ENCODE data around the gene BEST1.
"Not testable (repeated sequence)": the region's sequence is repeated elsewhere in the genome, so short reads cannot be mapped to it uniquely, and the experiment has no call there.

BEST1 gene

DNA sequence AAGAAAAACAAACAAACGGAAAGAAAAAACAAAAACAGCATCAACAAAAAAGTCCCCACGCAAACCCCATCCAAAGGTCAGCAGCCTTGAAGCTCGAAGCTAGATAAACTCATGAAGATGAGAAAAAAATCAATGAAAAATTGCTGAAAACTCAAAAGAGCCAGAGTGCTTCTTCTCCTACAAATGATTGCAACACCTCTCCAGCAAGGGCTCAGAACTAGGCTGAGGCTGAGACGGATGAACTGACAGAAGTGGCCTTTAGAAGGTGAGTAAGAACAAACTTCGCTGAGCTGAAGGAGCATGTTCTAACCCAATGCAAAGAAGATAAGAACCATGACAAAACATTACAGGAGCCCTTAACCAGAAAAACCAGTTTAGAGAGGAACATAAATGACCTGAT is 35.7 kb downstream of the BEST1 start:
- H3K4me3 ChIP-seq (ENCODE audit: low read length) = no peak overlapping the region
- TF ChIP-seq, protein P1, sequence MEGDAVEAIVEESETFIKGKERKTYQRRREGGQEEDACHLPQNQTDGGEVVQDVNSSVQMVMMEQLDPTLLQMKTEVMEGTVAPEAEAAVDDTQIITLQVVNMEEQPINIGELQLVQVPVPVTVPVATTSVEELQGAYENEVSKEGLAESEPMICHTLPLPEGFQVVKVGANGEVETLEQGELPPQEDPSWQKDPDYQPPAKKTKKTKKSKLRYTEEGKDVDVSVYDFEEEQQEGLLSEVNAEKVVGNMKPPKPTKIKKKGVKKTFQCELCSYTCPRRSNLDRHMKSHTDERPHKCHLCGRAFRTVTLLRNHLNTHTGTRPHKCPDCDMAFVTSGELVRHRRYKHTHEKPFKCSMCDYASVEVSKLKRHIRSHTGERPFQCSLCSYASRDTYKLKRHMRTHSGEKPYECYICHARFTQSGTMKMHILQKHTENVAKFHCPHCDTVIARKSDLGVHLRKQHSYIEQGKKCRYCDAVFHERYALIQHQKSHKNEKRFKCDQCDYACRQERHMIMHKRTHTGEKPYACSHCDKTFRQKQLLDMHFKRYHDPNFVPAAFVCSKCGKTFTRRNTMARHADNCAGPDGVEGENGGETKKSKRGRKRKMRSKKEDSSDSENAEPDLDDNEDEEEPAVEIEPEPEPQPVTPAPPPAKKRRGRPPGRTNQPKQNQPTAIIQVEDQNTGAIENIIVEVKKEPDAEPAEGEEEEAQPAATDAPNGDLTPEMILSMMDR (IDR thresholded peaks at IDR 0.05; ENCODE audit: insufficient read depth, low read depth, low read length, missing control alignments) = no peak
- DNase-seq (ENCODE audit: low read depth) = peak; percentile 78

DNA sequence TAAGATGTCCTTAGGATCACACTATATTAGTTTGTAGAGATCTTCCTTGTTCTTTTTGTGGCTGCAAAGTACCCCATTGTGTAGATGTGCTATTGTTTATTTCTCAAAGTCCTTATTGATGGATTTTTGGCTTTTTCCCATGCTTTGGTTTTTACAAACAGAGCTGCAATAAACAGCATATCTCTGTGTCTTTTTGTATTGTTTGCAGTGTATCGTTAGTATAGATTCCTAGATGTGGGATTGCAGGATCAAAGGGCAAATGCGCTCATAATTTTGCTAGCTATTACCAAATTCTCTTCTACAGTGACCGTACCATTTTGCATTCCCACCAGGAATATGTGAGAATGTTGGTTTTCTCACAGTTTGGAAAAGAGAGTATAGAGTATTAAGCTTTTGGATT is 44.8 kb downstream of the BEST1 start:
- no peak overlapping the region for H3K4me3 ChIP-seq (ENCODE audit: low read length)
- TF ChIP-seq, protein P1 (IDR thresholded peaks at IDR 0.05; ENCODE audit: insufficient read depth, low read depth, low read length, missing control alignments) = no peak

DNA sequence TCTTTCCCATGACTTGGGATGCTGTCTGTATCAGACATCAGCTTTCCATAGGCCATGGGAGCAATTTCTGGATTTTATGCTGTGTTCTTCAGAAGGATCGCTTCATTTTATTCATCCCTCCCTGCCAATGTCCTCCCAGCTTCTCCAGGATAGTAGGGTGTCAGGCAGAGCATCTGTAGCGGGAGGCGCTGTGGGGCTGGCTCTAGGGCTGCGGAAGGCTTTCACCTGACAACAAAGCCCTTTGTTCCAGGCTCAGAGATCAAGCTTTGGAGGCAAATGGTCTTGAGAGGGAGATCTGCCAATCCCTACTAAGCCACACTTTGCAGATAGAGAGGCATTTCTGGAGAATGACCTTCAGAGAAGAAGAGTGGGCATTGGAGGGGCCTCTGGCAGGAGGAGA is 46.8 kb downstream of the BEST1 start:
- DNase-seq (ENCODE audit: low read depth) = no peak
- no peak overlapping the region for H3K4me3 ChIP-seq (ENCODE audit: low read length)
- TF ChIP-seq, protein P1 (IDR thresholded peaks at IDR 0.05; ENCODE audit: insufficient read depth, low read depth, low read length, missing control alignments) = no peak

More for the DNA sequence above, 44.8 kb downstream of the BEST1 start:
- DNase-seq (ENCODE audit: low read depth) = no peak

DNA sequence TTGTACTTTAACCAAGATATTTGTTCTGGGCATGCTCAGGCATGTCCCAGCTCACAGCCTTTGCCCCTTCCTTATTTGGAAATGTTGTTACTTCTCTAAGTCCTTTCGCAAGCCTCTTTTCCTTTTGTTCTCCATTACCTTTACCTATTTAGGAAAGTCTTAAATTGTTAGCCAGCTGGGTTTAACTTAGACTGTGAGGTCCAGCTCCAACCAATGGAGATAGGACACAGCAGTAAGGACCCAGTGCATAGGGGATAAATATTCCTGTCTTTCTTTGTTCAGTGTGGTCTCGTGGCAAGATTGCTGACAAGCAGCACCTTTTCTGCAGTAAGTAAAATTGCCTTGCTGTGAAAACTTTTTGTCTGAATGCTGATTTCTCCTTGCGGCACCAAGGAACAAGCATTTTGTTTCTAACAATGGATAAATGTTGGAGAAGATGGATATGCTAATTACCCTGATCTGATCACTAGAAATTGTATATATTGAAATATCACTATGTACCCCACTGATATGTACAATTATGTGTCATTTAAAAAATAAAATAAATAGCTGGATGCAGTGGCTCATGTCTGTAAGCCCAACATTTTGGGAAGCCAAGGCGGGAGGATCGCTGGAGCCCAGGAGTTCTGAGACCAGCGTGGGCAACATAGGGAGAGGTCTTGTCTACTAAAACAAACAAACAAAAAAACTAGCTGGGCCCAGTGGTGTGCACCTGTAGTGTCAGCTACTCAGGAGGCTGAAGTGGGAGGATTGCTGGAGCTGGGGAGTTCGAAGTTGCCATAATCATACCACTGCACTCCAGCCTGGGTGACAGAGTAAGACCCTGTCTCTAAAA is 49.2 kb downstream of the BEST1 start:
- TF ChIP-seq, protein P1 (IDR thresholded peaks at IDR 0.05; ENCODE audit: insufficient read depth, low read depth, low read length, missing control alignments) = no peak
- H3K4me3 ChIP-seq (ENCODE audit: low read length) = no peak overlapping the region
- DNase-seq (ENCODE audit: low read depth) = peak; percentile 69

DNA sequence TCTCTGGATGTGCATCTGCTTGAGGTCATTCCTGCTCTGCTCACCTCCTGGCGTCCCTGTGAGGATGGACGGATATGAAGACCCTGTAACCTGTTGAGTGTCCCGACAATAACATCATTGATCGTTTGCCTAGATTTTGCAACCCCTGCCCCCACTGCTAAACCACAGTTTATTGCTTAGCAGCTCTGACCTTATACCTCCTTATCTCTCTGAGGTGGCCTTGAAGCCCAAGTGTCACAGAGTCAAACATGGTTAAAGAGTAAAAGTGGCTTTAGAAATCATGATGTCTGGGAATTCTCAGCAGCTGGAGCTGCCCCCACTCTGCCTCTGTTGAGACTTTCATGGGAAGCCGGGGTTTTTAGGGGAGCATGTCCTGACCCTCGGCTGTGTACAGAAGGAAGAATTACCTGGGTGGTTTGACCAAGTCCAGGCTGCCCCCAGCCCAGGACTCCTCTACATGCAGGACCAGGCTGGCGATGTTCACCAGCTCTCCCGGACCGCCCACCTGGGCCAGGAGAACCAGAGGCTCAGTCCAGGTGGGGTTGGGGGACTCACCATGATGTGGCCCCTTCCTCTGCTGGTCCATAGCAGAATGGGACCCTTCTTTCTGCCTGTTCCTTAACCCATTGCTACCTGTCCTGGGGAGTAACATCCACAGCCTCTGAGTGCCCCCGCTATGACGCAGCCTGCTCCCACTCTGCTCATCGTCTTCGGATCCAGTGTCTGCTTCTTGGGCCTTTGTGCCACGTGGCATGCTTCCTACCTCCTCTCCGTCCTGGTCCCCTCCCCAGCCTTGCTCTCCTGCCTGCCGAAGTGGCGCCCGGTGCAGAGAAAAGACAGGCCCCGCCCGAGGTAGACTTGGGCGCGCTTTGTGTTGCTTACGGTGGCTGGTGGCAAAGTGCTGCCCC is 50.6 kb downstream of the BEST1 start:
- no peak overlapping the region for H3K4me3 ChIP-seq (ENCODE audit: low read length)
- TF ChIP-seq, protein P1 (IDR thresholded peaks at IDR 0.05; ENCODE audit: insufficient read depth, low read depth, low read length, missing control alignments) = no peak
- no peak for DNase-seq (ENCODE audit: low read depth)

DNA sequence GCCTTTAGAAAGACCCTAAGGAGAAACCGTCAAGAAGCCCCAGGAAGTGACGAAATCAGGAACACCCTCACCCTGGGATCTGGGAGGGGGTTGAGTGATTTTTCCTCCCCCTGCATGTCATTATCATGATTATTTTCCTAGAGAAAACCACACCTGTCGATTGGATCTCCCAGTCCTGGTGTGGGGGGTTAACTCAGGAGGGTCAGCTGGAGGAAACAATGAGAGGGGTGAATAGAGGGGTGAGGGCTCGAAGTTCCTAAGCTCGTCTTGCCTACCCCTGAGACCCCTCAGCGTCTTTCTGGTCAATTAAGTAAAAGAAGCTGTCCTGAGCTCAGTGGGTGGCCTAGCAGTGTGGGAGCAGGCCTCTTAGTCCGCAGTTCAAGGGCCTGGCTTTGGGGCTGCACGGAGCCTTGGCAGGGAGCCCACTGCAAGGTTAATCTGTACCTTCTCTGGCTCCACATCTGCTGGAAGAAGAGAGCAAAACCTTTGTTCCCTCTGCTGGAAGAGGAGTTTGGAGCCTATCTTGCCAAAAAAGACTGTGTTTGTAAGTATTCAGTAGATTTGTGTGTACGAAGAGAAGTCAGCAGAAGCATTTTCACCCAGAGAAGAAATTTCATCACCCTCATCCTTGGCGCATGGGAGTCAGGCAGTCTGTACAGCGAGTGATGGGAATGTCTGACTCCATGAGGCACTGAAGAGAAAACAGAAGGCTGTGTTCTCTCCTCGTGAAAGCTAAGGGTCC is 51.5 kb downstream of the BEST1 start:
- no peak overlapping the region for H3K4me3 ChIP-seq (ENCODE audit: low read length)
- TF ChIP-seq, protein P1 (IDR thresholded peaks at IDR 0.05; ENCODE audit: insufficient read depth, low read depth, low read length, missing control alignments) = no peak
- DNase-seq (ENCODE audit: low read depth) = no peak

DNA sequence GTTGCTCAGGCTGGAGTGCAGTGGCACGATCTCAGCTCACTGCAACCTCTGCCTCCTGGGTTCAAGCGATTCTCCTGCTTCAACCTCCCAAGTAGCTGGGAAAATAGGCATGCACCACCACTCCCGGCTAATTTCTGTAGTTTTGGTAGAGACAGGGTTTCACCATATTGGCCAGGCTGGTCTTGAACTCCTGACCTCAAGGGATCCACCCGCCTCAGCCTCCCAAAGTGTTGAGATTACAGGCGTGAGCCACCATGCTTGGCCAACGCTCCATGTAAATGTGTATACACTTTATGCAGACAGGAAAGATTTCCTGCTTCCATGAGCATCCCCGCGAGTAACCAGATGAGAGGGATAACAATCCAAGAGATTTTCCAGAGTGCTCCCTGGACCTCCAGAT is 52.1 kb downstream of the BEST1 start:
- H3K4me3 ChIP-seq (ENCODE audit: low read length) = not testable (repeated sequence)

More for the DNA sequence above, 52.1 kb downstream of the BEST1 start:
- DNase-seq (ENCODE audit: low read depth) = not testable (repeated sequence)
